ENCODE measurements around the gene C9orf152.
A peak's percentile ranks its signal among the peaks of the same experiment; 100 is the strongest.

The C9orf152 gene

DNA sequence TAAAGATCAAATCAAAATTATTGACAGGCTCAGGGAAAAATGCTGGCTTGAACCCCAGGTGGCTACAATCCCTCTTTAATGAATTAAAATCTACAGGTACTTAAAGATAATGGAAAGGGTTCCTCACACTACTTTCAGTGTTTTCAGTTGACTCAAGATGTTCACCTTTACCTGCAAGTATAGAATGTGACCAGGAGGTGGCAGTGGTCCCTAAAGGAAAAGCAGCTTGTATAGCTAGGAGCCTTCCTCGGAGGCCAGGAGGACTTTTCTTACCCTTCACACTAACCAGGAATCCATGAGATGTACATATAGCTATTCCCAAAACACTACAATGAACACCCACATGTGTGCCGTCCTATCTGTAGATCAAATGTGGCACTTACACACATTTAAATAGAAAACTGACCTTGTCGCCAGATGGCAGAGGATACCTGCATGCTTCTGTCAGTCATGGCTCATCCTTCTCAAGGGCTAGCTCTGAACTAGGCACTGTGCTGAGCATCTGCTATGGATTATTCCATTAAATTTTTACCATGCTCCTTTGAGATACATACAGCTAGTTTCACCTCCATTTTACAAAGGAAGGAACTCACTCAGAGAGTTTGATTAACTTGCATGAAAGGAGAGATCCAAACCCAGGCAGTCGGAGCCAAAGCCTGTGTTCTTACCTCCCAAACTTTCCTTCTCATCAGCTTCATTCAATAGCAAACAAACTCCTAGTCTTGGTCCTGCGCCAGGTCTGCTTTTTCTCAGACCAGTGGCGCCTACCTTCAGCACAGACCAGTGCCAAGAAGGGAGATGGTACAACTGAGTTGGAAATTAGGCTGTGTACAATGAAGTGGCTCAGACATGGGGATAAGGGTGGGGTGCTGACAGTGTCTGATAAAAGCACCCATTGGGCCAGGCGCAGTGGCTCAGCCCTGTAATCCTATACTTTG, 24.5 kb downstream of the C9orf152 start:
- DNase-seq (ENCODE audit: low read depth, low spot score): no peak

DNA sequence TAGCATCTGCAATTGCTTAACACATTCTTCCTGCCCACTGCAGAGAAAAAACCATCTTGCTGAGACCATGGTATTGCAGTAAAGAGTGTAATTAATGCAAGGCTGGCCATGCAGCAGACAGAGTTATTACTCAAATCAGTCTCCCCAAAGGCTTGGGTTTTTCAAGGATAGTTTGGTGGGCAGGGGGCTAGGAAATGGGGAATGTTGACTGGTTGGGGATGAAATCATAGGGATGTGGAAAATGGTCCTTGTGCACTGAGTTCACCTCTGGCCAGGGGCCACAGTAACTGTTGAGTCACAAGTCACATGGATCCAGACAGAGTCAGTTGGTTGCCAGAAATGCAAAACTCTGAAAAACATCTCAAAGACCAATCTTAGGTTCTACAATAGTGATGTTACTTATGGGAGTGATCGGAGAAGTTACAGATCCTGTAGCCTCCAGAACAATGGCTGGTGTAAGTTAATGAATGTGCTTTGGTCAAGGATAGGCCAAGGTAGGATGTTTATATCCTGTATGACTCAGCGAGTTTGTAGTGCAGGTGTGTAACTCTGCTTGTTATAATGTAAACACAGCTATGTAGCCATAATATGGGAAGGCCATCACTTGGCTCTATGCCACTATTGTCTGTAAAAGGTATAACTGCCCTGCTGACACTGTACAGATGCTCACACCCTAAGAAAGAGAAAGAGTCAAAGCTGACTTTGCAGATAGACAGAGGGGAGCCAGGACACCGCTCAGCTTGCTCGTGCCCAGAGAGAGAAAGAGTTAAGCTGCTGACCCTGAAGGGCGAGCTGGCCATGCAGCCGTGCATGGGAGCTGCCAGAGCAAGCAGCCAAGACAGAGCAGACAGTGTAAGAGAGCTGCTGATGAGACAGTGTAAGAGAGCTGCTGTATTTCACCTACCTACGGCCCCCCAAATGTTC, 27.2 kb downstream of the C9orf152 start:
- no peak for DNase-seq (ENCODE audit: low read depth, low spot score)

DNA sequence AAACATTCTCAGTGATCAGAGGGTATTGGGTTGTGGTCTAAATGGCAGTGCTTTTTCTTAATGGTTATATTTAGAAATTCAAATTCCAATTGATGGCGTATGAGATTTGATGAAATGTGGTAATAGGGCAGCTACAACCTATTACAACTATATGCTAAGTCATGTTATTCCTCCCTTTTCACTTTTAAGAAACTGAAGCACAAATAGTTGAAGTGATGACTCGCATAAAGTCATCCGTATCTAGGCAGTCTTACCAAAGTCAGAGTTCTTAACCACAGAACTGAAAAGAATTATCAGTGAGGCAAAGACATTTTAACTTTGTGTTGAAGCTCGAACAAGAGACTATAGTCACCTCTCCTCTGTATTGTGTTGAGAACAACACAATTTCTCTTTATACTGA, 28.2 kb downstream of the C9orf152 start:
- DNase-seq (ENCODE audit: low read depth, low spot score): no peak

DNA sequence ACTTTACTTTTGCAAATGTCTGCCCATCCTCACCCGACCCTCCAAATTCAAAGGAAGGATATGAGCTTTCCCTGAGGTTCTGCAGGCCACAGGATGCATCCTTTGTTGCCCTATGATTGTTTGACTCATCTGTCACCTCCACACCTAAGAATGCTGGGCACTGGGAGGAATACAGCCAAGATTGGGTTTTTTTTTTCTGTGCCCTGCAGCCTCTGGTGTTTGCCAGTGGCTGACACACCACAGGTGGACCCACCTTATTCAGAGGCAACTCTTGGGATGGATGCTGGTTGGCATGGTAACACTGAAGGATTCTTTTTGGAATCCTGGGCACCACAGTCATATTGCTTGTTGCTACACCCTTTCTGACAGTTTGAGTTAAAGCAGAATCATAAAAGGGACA, 29.7 kb downstream of the C9orf152 start:
- no peak for DNase-seq (ENCODE audit: low read depth, low spot score)

DNA sequence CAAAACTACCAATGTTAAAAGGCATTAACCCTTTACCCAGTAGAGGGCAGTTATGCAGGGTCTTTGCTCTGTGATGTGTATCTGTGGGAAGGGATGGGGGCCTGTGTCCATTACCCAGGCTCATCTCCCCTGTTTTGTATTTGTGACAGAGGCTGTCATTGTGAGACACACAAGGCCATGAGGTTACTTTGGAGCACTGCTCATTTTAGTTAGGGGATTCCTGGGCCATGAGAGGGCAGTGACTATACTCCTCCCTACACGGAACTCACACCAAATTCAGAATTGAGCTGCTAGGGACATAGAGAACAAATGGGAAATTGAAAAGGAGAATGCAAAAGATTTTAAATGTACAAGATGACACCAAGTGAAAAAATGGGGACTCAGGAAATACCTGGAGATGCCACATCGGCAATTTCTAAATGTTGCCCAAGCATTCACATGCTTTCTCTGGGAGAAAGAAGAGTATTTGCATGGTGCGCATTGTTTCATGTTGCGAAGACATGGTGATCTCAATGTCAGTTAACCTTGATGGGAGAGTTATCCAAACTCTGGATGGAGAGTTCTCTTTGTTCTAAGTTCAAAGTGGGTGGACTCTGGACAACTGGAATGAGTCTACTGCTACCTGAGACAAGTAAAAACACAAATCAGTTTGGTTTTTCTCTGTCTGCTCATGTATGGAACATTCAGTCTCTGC, 32.5 kb downstream of the C9orf152 start:
- DNase-seq (ENCODE audit: low read depth, low spot score): no peak

DNA sequence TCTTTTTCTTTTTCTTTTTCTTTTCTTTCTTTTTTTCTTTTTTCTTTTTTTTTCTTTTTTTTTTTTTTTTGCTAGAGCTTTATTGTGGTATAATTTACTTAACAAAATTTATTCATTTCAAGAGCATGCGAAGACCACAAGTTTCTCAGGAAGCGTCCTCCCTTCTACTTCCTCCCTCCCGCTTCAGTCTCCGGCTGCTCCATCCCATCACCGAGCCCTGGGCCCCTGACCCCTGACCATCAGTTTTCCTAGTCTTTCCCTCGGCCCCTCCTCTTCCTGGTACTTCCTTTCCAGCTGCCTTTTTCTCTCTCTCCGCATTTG, 34.7 kb downstream of the C9orf152 start:
- DNase-seq (ENCODE audit: low read depth, low spot score): no peak

DNA sequence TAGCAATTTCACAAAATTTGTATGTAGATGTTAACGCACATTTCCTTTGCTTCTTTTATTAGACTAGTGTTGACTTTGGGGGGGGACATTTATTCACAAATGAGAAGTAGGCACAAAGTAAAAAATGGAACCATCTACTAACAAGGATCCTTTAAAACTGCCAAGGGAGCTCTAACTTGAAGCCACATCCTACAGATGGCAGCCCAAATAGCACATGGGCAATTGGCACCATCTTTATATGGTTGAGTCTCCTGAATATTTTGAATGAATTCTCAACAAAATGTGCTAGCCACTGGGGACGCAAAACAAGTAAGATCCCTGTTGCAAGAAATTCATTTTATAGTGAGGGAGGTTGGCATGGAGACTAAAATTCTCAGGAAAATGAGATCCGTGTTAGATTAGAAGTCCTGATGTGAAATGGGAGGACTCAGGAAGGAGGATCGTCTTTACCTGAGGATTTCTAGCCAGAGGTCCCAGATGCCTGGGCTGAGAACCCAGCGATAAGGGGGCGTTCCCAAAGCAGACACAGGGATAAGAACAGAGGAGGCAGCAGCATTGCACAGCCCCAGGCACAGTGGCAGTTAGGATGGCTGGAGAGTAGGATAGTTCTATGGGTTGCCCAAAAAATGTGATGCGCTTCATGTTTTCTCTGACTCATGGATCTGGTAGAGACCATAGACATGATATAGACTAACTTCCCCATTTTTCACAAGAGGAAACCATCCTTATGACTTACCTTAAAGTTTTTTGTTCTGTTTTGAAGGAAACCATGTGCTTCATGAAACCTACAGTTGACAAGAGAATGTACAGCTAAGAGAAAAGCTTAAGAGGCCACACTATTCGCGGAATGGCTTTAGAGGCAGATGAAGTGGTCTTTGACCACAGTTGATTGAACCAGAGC, 37.4 kb downstream of the C9orf152 start:
- DNase-seq (ENCODE audit: low read depth, low spot score): no peak

DNA sequence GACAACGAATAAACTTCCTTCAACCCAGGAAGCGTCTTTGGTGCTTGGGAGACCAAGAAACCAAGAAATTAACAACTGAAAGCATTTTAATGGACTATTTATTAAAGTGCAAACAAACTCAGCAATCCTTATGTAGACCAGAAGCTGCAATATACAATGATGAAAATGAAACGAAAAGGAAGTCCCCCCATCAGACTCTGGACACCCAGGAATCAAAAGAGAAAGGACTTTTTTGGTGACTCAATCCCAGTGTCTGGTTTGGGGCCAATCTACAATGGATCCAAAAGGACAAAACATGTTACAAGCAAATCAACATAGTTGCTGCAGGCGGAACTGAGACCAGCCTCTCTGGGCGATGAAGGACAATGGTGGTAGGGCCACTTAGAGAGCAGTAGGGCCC, 39.5 kb downstream of the C9orf152 start:
- DNase-seq (ENCODE audit: low read depth, low spot score): no peak

DNA sequence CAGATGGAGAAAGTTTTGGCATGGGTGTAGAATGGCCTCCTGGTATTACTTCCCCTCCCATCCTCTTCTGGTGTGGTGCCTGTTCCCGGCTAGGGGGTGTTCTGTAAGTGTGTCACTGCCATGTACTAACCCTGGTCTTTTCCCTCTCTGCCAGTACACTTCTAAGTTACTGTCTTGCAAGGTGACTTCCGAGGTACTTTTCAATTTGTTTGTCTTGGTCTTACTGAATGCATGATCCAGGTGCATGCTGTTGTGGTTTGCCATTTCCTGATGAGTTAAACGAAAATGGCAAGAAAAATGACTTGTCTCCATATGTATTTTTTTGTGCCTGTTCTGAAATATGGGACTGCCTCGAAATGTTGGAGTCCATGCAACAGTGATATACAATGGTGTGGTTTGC, 46.0 kb downstream of the C9orf152 start:
- DNase-seq (ENCODE audit: low read depth, low spot score): no peak

DNA sequence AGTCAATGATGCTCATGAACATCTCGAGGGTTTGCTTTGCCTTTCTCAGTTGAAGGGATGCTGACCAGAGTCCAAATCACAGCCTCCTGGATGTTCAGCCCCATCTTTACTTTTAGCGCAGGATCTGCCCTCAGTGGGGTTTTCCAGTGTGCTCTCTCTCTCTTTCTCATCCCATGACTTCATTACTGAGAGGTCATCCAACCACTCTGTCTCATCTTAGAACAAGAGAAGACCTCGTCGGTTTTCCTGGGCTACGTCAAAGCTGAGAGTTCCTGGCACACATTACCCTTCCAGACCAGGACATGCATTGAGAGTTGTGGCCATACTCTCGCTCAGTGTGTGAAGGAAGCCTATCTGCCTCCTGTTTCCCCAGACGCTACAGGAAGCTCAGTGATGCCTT, 47.3 kb downstream of the C9orf152 start:
- DNase-seq (ENCODE audit: low read depth, low spot score): no peak

DNA sequence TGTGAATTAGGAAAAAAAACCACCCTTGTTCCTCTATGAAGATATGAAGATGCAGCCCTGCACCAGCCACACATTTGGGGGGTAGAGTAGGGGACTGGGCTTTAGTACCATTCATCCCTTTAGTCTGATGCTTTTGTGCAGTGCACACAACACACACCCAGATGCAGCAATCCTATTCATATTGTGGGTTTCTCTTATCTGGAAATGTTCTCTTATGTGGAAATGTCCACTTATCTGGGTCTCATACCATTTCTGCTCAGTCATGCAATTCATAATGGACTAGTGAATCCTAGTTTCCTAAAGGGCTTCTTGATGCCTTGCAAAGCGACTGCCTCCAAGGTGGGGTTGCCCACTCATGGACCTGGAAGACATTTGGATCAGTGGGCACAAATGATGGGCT, 47.8 kb downstream of the C9orf152 start:
- no peak for DNase-seq (ENCODE audit: low read depth, low spot score)

DNA sequence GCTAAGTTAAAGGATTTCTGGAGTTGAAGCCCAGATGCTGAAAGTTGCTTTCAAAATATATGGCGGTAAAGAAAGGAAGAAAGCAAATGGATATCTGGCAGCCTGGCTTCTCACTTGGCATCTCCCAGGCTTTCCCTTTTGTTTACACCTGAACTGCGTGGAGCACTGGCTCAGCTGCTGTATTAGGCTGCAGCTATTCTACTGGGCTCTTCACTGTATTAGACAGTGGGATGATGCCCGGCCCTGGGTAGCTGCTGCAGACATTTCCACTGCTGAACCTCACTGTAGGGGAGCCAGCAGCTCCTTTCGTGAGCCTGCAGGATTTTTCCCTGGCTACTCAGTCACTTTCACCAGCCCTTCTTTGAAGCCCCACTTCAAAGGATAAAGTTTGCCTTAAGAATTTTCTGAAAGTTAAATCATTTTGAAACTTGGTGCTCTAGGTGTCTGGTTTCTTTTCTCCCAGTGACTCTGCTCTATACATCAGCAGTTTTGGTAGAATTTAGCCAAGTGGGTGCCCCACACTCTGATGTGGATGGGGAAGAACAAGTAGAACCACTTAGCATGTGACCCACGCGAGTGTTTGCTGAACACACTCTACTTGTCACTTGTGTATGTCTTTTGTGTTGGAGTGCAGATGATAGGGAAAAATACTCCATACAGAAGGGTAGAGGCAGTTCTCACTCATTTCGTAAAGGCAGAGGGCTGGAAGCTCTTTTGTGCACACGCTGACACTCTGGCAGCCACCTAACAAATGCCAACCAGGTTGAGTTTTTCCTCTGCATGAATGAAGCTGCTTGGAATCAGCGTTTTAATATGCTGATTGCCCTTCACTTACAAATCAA, 49.9 kb downstream of the C9orf152 start:
- no peak for DNase-seq (ENCODE audit: low read depth, low spot score)

DNA sequence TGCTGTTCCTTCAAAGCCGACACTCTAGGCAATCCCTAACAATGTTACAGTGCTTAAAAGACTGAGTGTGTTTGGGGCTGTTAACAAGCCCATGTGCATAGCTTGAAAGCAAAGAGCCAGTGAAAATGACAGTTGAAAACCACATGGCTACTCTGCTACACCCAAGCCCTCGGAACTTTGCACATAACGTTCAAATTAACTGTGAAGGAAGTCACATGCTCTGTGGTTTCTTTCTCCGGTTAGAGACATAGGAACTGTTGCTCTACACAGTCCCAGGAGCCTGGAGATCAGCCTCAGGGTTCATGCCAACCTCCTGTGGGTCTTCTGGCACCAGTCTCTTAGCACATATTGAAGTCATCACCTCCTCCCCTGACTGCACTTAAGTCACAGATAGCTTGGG, 51.1 kb downstream of the C9orf152 start:
- DNase-seq (ENCODE audit: low read depth, low spot score): peak; percentile 69

DNA sequence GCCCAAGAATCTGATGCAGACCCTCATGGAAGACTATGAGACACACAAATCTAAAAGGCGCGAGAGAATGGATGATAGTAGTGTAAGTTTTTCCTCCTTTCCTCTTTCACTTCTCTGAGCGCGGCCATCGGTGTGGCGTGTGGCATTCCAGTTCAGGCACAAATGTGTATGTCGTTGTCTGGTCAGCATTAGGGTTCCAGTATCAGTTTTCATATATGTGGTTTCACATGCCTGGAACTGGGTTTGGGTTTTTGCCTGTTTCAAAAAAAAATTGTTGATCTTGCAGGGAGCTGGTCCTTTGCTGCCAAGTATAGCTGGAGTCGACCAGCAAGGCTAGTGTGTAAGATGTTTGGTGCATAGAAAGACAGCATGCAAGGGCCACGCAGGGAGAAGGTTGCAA, 51.5 kb downstream of the C9orf152 start:
- DNase-seq (ENCODE audit: low read depth, low spot score): no peak

DNA sequence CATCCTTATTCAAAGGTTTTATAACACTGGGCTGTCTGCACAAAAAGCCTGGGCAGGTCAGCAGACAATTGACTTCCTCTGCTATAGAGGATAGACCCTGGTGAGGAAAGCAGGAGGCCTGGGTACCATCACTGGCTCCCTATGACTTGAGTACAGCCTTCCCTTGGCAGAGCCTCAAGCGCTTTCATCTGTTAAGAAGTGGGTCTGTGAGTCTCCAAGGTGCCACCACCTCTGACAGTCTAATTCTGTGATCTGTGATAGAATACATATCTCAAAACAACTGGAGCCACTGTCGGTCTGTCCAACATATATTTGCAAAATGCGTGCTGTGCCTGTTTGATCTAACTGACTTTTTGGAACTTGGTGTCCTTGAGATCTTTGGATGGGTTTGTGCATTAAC, 52.2 kb downstream of the C9orf152 start:
- DNase-seq (ENCODE audit: low read depth, low spot score): no peak

DNA sequence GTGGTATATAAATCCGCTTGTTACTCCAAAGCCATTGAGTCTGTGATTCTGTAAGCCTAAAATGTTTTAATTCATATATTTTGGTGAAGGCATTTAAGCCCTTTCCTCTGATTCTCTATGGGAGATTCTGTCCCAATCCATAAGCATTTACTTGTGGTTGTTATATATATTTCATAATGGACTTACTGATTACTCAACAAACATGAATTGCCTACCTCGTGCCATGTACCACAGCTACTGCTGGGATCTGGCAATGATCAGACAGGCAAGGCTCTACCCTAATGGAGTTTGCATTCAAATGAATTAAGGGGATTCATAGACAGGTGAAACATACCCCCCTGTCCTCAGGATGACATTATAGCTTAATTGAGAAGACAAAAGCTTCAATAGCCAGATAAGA, 54.5 kb downstream of the C9orf152 start:
- no peak for DNase-seq (ENCODE audit: low read depth, low spot score)

DNA sequence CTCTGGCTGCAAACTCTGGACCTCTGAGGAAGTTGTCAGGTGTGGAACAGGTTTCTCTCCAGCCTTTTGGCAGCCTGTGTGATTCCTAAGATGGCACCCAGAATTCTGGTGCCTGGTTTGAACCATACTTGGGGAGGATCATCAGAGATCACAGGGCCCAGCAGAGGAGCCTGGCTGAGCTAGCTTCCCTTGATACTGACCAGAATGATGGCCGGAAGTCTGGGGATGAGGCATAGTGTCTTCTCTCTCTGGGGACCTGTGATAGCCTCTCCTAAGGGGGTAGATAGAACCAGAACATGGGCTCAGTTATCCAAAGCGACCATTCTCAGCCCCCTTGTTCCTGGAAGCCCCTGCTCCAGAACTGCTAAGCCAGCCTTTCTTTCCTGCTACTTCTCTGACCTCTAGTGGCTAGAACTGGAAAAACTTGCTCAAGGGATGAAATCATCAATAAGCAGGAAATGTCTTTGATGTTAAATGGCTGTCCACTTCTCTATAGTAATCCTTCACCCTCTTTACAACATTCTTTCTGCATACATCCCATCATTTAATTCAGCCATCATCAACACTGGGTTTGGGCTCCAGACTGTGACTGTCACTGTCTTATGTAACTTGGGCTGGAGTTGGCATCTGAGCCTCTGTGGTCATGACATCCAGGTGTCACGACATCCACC, 55.1 kb downstream of the C9orf152 start:
- no peak for DNase-seq (ENCODE audit: low read depth, low spot score)

All from brain pericyte (primary cell).